Measurements from ENCODE around the gene ELMO2.

Gene ELMO2

GRCh38 chr20:46435146-46435545, 28.7 kb upstream of the ELMO2 start (continued):
- TF ChIP-seq ARNTL (CRISPR knock-in tag; IDR thresholded peaks at IDR 0.05; ENCODE audit: borderline replicate concordance, low read depth) (no peak), ZNF565 (CRISPR knock-in tag; conservative IDR thresholded peaks at IDR 0.05; ENCODE audit: low read depth) (no peak), GLIS3 (CRISPR knock-in tag; IDR thresholded peaks at IDR 0.05) (no peak), CSDC2 (CRISPR knock-in tag; IDR thresholded peaks at IDR 0.05) (no peak), TOX (CRISPR knock-in tag; IDR thresholded peaks at IDR 0.05; ENCODE audit: borderline replicate concordance) (no peak), ZFP30 (CRISPR knock-in tag; IDR thresholded peaks at IDR 0.05) (no peak), TCF4 (CRISPR knock-in tag; IDR thresholded peaks at IDR 0.05; ENCODE audit: borderline replicate concordance) (no peak), TSHZ2 (CRISPR knock-in tag; IDR thresholded peaks at IDR 0.05) (no peak), RARB (CRISPR knock-in tag; IDR thresholded peaks at IDR 0.05) (no peak)
- TF ChIP-seq, protein P1, sequence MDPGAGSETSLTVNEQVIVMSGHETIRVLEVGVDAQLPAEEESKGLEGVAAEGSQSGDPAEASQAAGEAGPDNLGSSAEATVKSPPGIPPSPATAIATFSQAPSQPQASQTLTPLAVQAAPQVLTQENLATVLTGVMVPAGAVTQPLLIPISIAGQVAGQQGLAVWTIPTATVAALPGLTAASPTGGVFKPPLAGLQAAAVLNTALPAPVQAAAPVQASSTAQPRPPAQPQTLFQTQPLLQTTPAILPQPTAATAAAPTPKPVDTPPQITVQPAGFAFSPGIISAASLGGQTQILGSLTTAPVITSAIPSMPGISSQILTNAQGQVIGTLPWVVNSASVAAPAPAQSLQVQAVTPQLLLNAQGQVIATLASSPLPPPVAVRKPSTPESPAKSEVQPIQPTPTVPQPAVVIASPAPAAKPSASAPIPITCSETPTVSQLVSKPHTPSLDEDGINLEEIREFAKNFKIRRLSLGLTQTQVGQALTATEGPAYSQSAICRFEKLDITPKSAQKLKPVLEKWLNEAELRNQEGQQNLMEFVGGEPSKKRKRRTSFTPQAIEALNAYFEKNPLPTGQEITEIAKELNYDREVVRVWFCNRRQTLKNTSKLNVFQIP (CRISPR knock-in tag; IDR thresholded peaks at IDR 0.05; ENCODE audit: borderline replicate concordance, low read depth) = no peak

DNA sequence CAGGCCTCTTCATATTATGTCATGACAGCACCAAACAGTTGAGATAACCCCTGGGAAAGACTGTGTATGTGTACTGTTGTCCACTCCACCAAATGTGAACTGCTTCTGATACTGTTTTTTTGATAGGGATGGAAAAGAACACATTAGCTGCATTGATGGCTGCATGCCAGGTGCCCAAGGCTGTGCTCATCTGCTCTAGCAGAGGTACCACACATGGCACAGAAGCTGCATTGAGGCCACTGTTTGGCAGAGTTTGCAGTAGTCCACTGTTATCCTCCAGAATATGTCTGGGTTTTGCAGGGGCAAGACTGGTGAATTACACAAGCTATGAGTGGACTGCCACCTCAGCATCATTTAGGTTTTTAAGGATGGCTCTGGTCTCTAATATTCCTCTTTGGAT, 28.2 kb upstream of the ELMO2 start:
- no peak for ATAC-seq
- TF ChIP-seq ZFP3 (CRISPR knock-in tag; IDR thresholded peaks at IDR 0.05) = no peak
- no peak for TF ChIP-seq ZNF8 (CRISPR knock-in tag; IDR thresholded peaks at IDR 0.05)
- TF ChIP-seq GLIS3 (CRISPR knock-in tag; IDR thresholded peaks at IDR 0.05) = no peak

DNA sequence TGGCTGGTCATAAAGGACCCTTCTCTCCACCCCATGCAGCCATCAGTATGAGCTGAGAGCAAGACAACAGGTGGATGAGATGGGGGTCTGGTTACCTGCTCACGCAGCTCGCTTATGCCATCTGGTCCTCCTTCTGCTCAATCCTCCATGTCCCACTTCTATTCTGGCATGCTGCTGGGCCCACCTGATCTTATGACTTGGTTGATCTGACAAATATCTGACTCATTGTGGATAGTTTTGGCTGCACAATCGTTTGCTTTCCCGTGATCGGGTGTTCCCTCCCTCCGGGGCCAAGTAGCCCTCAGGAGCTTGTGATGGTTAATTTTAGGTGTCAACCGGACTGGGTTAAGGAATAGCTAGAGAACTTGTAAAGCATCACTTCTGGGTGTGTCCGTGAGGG, 26.6 kb upstream of the ELMO2 start:
- ATAC-seq = no peak
- TF ChIP-seq ZFP30 (CRISPR knock-in tag; IDR thresholded peaks at IDR 0.05) (no peak), ZC3H10 (CRISPR knock-in tag; IDR thresholded peaks at IDR 0.05) (no peak), RARB (CRISPR knock-in tag; IDR thresholded peaks at IDR 0.05) (no peak), ISL1 (CRISPR knock-in tag; IDR thresholded peaks at IDR 0.05) (no peak), ESRRG (CRISPR knock-in tag; IDR thresholded peaks at IDR 0.05) (no peak), PPARA (CRISPR knock-in tag; IDR thresholded peaks at IDR 0.05; ENCODE audit: borderline replicate concordance) (no peak), ZNF70 (CRISPR knock-in tag; IDR thresholded peaks at IDR 0.05) (no peak), CSDC2 (CRISPR knock-in tag; IDR thresholded peaks at IDR 0.05) (no peak), ZFP3 (CRISPR knock-in tag; IDR thresholded peaks at IDR 0.05) (no peak), TCF4 (CRISPR knock-in tag; IDR thresholded peaks at IDR 0.05; ENCODE audit: borderline replicate concordance) (no peak), OSR1 (CRISPR knock-in tag; IDR thresholded peaks at IDR 0.05) (no peak), ZNF8 (CRISPR knock-in tag; IDR thresholded peaks at IDR 0.05) (no peak), PATZ1 (CRISPR knock-in tag; IDR thresholded peaks at IDR 0.05; ENCODE audit: borderline replicate concordance) (no peak), TOX (CRISPR knock-in tag; IDR thresholded peaks at IDR 0.05; ENCODE audit: borderline replicate concordance) (no peak)
- TF ChIP-seq, protein P1 (CRISPR knock-in tag; IDR thresholded peaks at IDR 0.05; ENCODE audit: borderline replicate concordance, low read depth) = no peak
- TF ChIP-seq, protein P2, sequence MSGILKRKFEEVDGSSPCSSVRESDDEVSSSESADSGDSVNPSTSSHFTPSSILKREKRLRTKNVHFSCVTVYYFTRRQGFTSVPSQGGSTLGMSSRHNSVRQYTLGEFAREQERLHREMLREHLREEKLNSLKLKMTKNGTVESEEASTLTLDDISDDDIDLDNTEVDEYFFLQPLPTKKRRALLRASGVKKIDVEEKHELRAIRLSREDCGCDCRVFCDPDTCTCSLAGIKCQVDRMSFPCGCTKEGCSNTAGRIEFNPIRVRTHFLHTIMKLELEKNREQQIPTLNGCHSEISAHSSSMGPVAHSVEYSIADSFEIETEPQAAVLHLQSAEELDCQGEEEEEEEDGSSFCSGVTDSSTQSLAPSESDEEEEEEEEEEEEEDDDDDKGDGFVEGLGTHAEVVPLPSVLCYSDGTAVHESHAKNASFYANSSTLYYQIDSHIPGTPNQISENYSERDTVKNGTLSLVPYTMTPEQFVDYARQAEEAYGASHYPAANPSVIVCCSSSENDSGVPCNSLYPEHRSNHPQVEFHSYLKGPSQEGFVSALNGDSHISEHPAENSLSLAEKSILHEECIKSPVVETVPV (CRISPR knock-in tag; IDR thresholded peaks at IDR 0.05) = no peak

Measured in SK-N-SH treated with all-trans-retinoic acid at 6 μM for 48 hours (cell line).